Activated CD8-positive, alpha-beta T cell treated with anti-CD3 and anti-CD28 coated beads for 36 hours (primary cell): ENCODE results near the gene PARVA. TPM values are rescaled to one million over a fixed set of nuclear protein-coding genes. Genes with fewer than 3 reads are reported as not detected.
A peak's percentile ranks its signal among the peaks of the same experiment; 100 is the strongest.
"Not testable (repeated sequence)": the region's sequence is repeated elsewhere in the genome, so short reads cannot be mapped to it uniquely, and the experiment has no call there.

Experiments used
- ATAC-seq: fragments of 200-7000 bp; cut with Tn5 transposase; one replicate; pipeline ENCODE4 v1.10.0; 2021; ENCODE audit warnings: mild to moderate bottlenecking, moderate library complexity
- CTCF ChIA-PET: fragments of 350-600 bp; sonication (Branson Sonifier 250); formaldehyde crosslinking; loops from one replicate; lab custom pipeline; 2021; ENCODE audit warnings: antibody characterized with exemption; lab: Charles Lee
- POLR2A ChIA-PET: fragments of 350-600 bp; sonication (Branson Sonifier 250); formaldehyde crosslinking; loops from one replicate; lab custom pipeline; 2021; ENCODE audit warnings: antibody characterized with exemption; lab: Charles Lee
- DNase-seq: peaks from one replicate; pipeline ENCODE4 v3.0.0-alpha.2; 2020
- H3K27ac Mint-ChIP-seq: one replicate; pipeline ENCODE4 v1.8.0; 2021; ENCODE audit warnings: mild to moderate bottlenecking, mixed read lengths
- H3K27me3 Mint-ChIP-seq: one replicate; pipeline ENCODE4 v1.8.0; 2021; ENCODE audit warnings: mixed read lengths
- H3K36me3 Mint-ChIP-seq: one replicate; pipeline ENCODE4 v1.8.0; 2021; ENCODE audit warnings: low read depth, mixed read lengths
- H3K4me1 Mint-ChIP-seq: one replicate; pipeline ENCODE4 v1.8.0; 2021; ENCODE audit warnings: low read depth, mixed read lengths
- H3K4me3 Mint-ChIP-seq: one replicate; pipeline ENCODE4 v1.8.0; 2021; ENCODE audit warnings: mild to moderate bottlenecking, moderate library complexity, mixed read lengths
- H3K9me3 Mint-ChIP-seq: one replicate; pipeline ENCODE4 v1.8.0; 2021; ENCODE audit warnings: mixed read lengths
- CTCF ChIP-seq: fragments of 200-600 bp; IDR thresholded peaks from one replicate; pipeline ENCODE4 v1.8.0; 2022; ENCODE audit warnings: antibody characterized with exemption, mild to moderate bottlenecking
- intact Hi-C: fragments of 100-400 bp; cut with micrococcal nuclease; formaldehyde crosslinking; loops from one replicate; pipeline ENCODE4 v1.10.0; 2022
- total RNA-seq, 2 experiments: library from RNA; stranded (reverse); gene quantifications; one replicate each; pipeline ENCODE4 v1.2.3, GENCODE V29; 2021

Gene PARVA
- total RNA-seq, 2 experiments from 2014 or later: not detected

GRCh38 chr11:12356944-12357655 is 20.3 kb upstream of the PARVA start:
- H3K4me3 Mint-ChIP-seq: no peak overlapping the region
- DNase-seq: no peak
- H3K36me3 Mint-ChIP-seq: no peaks in the 10 kb centered on the region
- H3K27ac Mint-ChIP-seq: peak overlapping the region; percentile 62
- H3K4me1 Mint-ChIP-seq: peaks cover 40% of the 10 kb centered on the region
- TF ChIP-seq CTCF: no peak
- no peaks in the 10 kb centered on the region for H3K27me3 Mint-ChIP-seq
- ChIA-PET POLR2A (no interaction called here), CTCF (interaction anchor here (1.0 to 1.4 kb wide), 2 partner anchors 20 to 26 kb away, joined by 3 to 4 read pairs; partner anchors contain the start of gene PARVA)
- intact Hi-C loops: no loop called here
- H3K9me3 Mint-ChIP-seq: no peaks in the 10 kb centered on the region
- no peak for ATAC-seq

- H3K9me3 Mint-ChIP-seq, H3K27ac Mint-ChIP-seq, H3K36me3 Mint-ChIP-seq, intact Hi-C loops, ATAC-seq, POLR2A ChIA-PET, DNase-seq, H3K4me3 Mint-ChIP-seq, H3K27me3 Mint-ChIP-seq: not testable (repeated sequence)
- CTCF ChIA-PET: interaction anchor here (1.4 kb wide), 1 partner anchor 19 kb away, joined by 3 read pairs; the partner anchor contains the start of gene PARVA
- H3K4me1 Mint-ChIP-seq: peaks cover 45% of the 10 kb centered on the region
These were observed 19.7 kb upstream of the PARVA start for GRCh38 chr11:12357697-12358096.

- ChIA-PET POLR2A (no interaction called here), CTCF (interaction anchor here (1.1 kb wide), 1 partner anchor 27 kb away, joined by 5 read pairs; no protein-coding TSS in a partner anchor)
- Mint-ChIP-seq H3K4me1 (peaks cover 51% of the 10 kb centered on the region), H3K9me3 (no peaks in the 10 kb centered on the region), H3K27ac (no peak overlapping the region), H3K36me3 (no peaks in the 10 kb centered on the region), H3K27me3 (no peaks in the 10 kb centered on the region), H3K4me3 (no peak overlapping the region)
- no peak for TF ChIP-seq CTCF
- DNase-seq (no peak), ATAC-seq (no peak)
- intact Hi-C loops: no loop called here
These were observed 18.8 kb upstream of the PARVA start for GRCh38 chr11:12358302-12359188.

- H3K4me1 Mint-ChIP-seq: peaks cover 56% of the 10 kb centered on the region
- POLR2A ChIA-PET: no interaction called here
- H3K27me3 Mint-ChIP-seq: no peaks in the 10 kb centered on the region
- H3K36me3 Mint-ChIP-seq: no peaks in the 10 kb centered on the region
- H3K4me3 Mint-ChIP-seq: no peak overlapping the region
- no peak overlapping the region for H3K27ac Mint-ChIP-seq
- intact Hi-C loops: no loop called here
- DNase-seq: no peak
- ATAC-seq: no peak
- CTCF ChIA-PET: interaction anchor here (1.1 kb wide), 1 partner anchor 29 kb away, joined by 5 read pairs; no protein-coding TSS in a partner anchor
- H3K9me3 Mint-ChIP-seq: no peaks in the 10 kb centered on the region
- TF ChIP-seq CTCF: no peak
These were observed 17.6 kb upstream of the PARVA start for GRCh38 chr11:12359761-12360160.

GRCh38 chr11:12361682-12362081 is 15.7 kb upstream of the PARVA start:
- POLR2A ChIA-PET: interaction anchor here (0.9 kb wide), 1 partner anchor 15 kb away, joined by 3 read pairs; no protein-coding TSS in a partner anchor
- TF ChIP-seq CTCF: no peak
- Mint-ChIP-seq H3K4me3 (no peak overlapping the region), H3K27me3 (no peaks in the 10 kb centered on the region), H3K4me1 (peaks cover 50% of the 10 kb centered on the region), H3K9me3 (peaks cover 2% of the 10 kb centered on the region), H3K27ac (no peak overlapping the region), H3K36me3 (no peaks in the 10 kb centered on the region)
- CTCF ChIA-PET: no interaction called here
- intact Hi-C loops: no loop called here
- DNase-seq (no peak), ATAC-seq (no peak)
